ENCODE results near the gene ELN.

The ELN gene

GRCh38 chr7:74038194-74038961 is 10.4 kb downstream of the ELN start:
- Histone ChIP-seq H3K4me1 (ENCODE audit: low read length) (no peaks in the 10 kb centered on the region), H3K27me3 (ENCODE audit: low read depth, low read length) (0 out of 2 replicates have a peak, but pooled peaks cover 5% of the 10 kb centered on the region), H4K20me1 (ENCODE audit: insufficient read depth, low read length) (no peaks in the 10 kb centered on the region)

GRCh38 chr7:74039337-74039736 is 11.4 kb downstream of the ELN start:
- Histone ChIP-seq H3K4me3 (ENCODE audit: low read length) (no peak overlapping the region), H3K27ac (ENCODE audit: low read length) (no peak overlapping the region), H3K4me2 (ENCODE audit: low read length) (no peak overlapping the region), H3K4me1 (ENCODE audit: low read length) (no peaks in the 10 kb centered on the region), H3K27me3 (ENCODE audit: low read depth, low read length) (0 out of 2 replicates have a peak, but pooled peaks cover 5% of the 10 kb centered on the region), H3K79me2 (ENCODE audit: low read length) (no peaks in the 10 kb centered on the region), H3K9me3 (ENCODE audit: insufficient read depth, low read length) (no peaks in the 10 kb centered on the region), H2AFZ (ENCODE audit: low read depth, low read length) (no peak overlapping the region), H3K9ac (ENCODE audit: low read length) (no peak overlapping the region), H3K36me3 (replicated peaks; ENCODE audit: low read depth, low read length) (no peaks in the 10 kb centered on the region), H4K20me1 (ENCODE audit: insufficient read depth, low read length) (no peaks in the 10 kb centered on the region)
- no peak for TF ChIP-seq EZH2phosphoT487 (IDR thresholded peaks at IDR 0.05; ENCODE audit: low read depth)
- TF ChIP-seq, protein P1, sequence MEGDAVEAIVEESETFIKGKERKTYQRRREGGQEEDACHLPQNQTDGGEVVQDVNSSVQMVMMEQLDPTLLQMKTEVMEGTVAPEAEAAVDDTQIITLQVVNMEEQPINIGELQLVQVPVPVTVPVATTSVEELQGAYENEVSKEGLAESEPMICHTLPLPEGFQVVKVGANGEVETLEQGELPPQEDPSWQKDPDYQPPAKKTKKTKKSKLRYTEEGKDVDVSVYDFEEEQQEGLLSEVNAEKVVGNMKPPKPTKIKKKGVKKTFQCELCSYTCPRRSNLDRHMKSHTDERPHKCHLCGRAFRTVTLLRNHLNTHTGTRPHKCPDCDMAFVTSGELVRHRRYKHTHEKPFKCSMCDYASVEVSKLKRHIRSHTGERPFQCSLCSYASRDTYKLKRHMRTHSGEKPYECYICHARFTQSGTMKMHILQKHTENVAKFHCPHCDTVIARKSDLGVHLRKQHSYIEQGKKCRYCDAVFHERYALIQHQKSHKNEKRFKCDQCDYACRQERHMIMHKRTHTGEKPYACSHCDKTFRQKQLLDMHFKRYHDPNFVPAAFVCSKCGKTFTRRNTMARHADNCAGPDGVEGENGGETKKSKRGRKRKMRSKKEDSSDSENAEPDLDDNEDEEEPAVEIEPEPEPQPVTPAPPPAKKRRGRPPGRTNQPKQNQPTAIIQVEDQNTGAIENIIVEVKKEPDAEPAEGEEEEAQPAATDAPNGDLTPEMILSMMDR (IDR thresholded peaks at IDR 0.05; ENCODE audit: low read depth, low read length): no peak

More at GRCh38 chr7:74038194-74038961, 10.4 kb downstream of the ELN start:
- Histone ChIP-seq H2AFZ (ENCODE audit: low read depth, low read length) (no peak overlapping the region), H3K9me3 (ENCODE audit: insufficient read depth, low read length) (no peaks in the 10 kb centered on the region), H3K9ac (ENCODE audit: low read length) (no peak overlapping the region), H3K79me2 (ENCODE audit: low read length) (no peaks in the 10 kb centered on the region), H3K36me3 (replicated peaks; ENCODE audit: low read depth, low read length) (no peaks in the 10 kb centered on the region), H3K4me3 (ENCODE audit: low read length) (no peak overlapping the region), H3K27ac (ENCODE audit: low read length) (no peak overlapping the region), H3K4me2 (ENCODE audit: low read length) (no peak overlapping the region)
- no peak for TF ChIP-seq EZH2phosphoT487 (IDR thresholded peaks at IDR 0.05; ENCODE audit: low read depth)
- TF ChIP-seq, protein P1 (IDR thresholded peaks at IDR 0.05; ENCODE audit: low read depth, low read length): no peak

DNA sequence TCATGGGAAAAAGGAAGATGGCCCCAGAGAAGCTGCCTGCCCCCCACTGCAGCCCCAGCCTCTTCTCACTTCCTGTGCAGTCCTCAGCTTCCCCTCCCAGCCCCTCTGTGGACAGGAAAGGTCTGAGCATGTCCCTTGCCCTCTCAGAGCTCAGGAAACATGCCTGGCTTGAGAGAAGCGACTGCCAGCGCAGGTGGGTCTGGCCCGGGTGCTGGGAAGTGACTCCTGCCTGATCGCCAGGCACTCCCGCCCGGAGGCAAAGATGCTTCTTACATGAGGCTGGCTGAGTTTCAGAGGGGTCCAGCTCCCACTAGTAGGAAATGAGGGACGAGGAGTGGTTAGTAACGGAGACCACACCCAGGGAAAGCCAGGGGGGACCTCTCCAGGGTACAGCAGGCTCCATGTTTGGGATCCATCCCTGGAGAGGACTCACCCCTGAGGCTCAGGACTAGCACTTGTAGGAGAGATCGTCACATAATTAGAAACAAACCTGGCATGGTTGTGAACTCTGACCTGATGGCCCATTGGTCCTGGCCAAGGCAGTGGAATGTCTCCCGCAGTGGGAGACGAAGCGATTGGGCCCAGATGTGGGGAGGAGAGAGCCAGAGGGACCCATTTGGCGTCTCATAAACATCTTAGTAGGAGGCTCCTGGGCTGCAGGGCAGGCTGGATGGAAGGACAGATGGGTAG is 12.3 kb downstream of the ELN start:
- Histone ChIP-seq H3K9me3 (ENCODE audit: insufficient read depth, low read length) (no peaks in the 10 kb centered on the region), H3K27ac (ENCODE audit: low read length) (no peak overlapping the region)

More for the DNA sequence above, 12.3 kb downstream of the ELN start:
- no peak overlapping the region for H3K9ac ChIP-seq (ENCODE audit: low read length)
- H3K4me3 ChIP-seq (ENCODE audit: low read length): no peak overlapping the region
- H4K20me1 ChIP-seq (ENCODE audit: insufficient read depth, low read length): no peaks in the 10 kb centered on the region
- TF ChIP-seq EZH2phosphoT487 (IDR thresholded peaks at IDR 0.05; ENCODE audit: low read depth): no peak
- TF ChIP-seq, protein P1 (IDR thresholded peaks at IDR 0.05; ENCODE audit: low read depth, low read length): no peak
- no peaks in the 10 kb centered on the region for H3K79me2 ChIP-seq (ENCODE audit: low read length)
- H3K27me3 ChIP-seq (ENCODE audit: low read depth, low read length): 0 out of 2 replicates have a peak, but pooled peaks cover 5% of the 10 kb centered on the region
- H3K36me3 ChIP-seq (replicated peaks; ENCODE audit: low read depth, low read length): no peaks in the 10 kb centered on the region
- H3K4me1 ChIP-seq (ENCODE audit: low read length): no peaks in the 10 kb centered on the region
- H3K4me2 ChIP-seq (ENCODE audit: low read length): no peak overlapping the region
- H2AFZ ChIP-seq (ENCODE audit: low read depth, low read length): no peak overlapping the region
